HG03342 (cell line): Measurements from ENCODE around the gene HOXB3.
"Not testable (repeated sequence)": the region's sequence is repeated elsewhere in the genome, so short reads cannot be mapped to it uniquely, and the experiment has no call there.

ENCODE experiments used
- ATAC-seq: cut with Tn5 transposase; IDR thresholded peaks from one replicate; pipeline ENCODE4 v1.9.1; 2021; ENCODE audit warnings: mild to moderate bottlenecking, moderate library complexity; ENCODE audit not compliant: unreplicated experiment

HOXB3 gene

GRCh38 chr17:48509708-48510107 is 80.3 kb downstream of the HOXB3 start:
- not testable (repeated sequence) for ATAC-seq

DNA sequence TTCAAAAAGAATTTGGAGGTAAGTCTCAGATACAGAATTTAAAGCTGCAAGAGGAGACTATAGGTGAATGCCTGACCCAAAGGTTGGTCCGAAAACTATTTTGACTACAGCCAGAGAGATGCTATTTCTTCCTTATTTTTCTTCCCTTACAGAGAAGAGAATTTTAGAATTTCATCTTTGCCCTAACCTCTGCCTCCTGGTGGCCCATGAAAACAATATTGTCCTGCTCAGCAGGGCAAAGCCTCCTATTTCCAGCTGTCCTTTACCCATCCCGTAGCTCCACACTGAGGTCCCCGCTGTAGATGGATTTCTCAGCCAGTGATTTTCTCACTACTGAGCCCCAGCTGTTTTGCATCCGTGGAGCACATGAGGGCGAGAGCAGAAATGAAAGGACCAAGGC is 83.8 kb downstream of the HOXB3 start:
- no peak for ATAC-seq

GRCh38 chr17:48505788-48506187 is 84.3 kb downstream of the HOXB3 start:
- ATAC-seq, result peak; percentile 86

DNA sequence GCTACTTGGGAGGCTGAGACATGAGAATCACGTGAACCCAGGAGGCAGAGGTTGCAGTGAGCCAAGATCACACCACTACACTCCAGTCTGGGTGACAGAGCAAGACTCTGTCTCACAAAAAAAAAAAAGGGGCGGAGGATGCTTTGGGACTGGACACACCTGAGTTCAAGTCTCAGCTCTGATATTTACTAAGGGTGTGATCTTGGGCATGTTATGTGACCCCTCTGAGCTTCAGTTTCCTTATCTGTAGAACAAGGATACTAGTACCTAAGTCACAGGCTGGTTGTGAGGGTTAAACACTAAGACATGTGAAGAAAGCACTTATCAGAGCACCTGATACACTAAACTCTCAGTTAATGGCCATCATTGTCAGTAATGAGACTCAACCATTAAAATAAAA is 85.1 kb downstream of the HOXB3 start:
- ATAC-seq, result no peak

DNA sequence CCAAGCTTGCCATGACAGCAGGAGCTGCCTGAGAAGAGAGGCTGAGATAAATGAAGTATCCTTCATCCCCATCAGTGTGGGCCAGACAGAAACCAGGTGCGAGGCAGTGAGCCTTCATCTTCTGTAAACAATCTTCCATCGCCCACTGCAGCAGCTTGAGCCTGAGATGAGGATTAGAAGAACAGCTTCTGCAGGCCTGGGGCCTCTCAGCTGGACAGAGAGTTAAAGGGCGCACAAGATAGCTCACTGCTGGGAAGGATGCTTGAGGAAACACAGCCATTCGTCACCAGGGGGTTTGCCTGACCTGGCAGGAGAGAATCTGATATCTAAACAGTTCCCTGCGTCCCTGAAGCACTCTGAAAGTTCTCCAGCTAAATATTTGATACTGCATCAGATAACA is 86.3 kb downstream of the HOXB3 start:
- no peak for ATAC-seq

DNA sequence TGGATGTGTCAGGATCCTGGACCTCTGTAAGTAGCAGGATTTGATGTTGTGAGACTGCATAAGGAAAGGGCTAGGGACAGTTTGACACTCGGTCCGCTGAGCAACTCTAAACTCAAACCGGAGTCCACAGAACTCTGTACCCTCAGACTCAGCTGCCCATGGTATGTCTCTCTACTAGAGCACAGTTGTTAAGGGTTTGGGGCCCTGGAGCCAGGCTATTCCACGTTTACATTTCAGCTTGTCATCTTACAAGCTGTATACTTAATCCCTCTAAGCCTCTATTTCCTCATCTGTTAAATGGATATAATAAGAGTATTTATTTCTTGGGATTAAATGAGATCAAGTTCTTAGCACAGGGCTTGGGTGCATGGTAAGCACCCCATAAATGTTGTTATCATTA is 87.1 kb downstream of the HOXB3 start:
- ATAC-seq, result no peak

DNA sequence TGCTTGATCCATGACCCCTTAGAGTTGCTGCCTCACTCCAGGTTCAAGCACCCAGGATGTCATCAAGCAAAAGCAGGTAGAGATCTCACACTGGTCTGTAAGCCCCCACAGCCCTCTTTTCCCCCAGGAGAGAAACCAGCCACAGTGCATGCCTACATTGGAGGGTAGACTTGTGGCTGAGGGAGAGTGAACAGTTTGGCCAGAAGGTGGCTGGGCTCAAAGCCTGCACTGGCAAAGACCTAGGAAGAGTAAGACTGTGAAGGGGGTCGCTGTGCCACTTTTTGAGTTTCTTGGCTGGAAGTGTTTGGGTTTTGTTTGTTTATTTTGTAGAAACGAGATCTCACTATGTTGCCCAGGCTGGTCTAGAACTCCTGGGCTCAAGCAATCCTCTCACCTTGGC is 87.7 kb downstream of the HOXB3 start:
- ATAC-seq, result no peak

DNA sequence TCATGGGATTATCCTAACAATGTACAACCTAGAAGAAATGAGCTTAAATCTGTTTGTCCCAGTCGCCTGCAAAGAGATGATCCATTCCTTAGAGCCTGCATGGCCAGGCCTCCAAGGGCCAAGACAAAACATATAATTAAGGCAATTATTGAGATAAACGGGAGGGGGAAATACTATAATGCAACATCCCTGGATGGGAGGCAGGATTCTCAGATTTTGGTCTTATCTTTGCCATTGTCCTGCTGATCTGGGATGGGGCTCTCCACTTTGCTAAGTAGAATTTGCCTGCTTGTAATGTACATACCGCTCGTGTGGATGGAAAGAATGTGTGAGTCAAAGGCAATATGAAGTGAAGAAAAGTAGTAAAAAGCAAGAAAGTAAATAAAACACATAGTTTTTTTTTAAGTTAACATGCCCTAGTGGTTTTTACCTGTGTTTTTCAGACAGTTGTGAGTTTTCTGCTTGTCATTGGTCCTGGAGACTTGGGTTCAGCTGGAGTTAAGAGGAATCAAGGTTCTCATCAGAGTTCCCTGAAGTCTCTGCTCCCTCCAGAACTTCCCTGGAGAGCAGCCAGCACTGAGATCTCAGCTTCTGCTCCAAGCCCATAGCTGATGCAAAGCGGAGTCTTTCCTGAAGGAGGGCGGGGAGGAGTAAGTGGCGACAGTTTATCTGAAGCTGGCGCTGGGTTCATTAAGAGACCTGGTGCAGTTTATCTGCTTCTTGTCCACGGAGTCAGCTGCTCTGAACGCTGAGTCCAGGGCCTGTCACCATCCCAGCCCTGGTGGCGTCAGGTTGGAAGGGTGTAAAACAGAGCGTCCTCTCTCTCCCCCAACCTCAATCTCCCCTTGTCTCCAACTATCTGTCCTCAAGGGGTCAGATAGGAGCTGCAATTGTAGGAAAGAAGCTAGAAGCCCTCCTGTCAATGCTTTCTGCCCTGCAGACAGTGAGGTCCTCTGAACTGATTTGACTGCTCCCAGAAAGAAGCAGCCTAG is 89.3 kb downstream of the HOXB3 start:
- ATAC-seq, result no peak

DNA sequence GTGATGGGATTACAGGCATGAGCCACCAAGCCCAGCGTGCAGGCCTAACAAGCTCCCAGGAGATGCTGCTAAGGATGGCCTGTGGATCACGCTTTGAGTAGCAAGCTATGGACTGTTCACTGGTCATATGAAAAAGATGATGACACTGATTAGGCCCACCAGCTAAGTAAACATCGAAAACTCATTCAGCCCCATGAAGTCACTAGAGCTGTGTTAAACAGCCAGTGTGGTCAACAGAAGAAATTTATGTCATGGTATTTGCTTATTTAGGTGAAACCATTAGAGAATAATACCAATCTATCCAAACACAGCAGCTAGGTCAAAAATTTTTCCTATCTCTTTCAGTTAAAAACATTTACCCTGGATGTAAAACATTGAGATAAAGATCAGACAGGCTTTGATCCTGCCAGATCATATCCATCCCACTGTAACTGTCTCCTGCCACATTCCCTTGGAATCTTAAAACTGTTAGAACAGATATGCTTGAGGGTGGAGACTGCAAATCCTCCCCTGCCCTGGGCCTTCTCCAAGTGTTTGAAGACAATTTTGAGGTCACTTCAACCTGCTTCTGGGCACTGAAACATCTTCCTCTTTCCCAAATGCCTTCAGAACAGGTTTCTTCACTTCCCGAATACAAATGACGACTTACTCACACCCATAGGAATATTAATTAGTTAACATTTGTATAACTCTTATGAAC is 90.2 kb downstream of the HOXB3 start:
- ATAC-seq, result no peak

GRCh38 chr17:48499248-48499647 is 90.8 kb downstream of the HOXB3 start:
- no peak for ATAC-seq
